Esophagus squamous epithelium (tissue), 5 donors: ENCODE data around the gene MLLT1. TPM values are rescaled to one million over a fixed set of nuclear protein-coding genes. Genes with fewer than 3 reads are reported as not detected.

Experiments
- DNase-seq: peaks from one replicate; lab custom pipeline; 2025; lab: John Stamatoyannopoulos, UW
- H3K27ac ChIP-seq, 4 donors: fragments of 200-600 bp; sonication (generic); one replicate each; pipeline ENCODE4 v1.5.1; 2016 to 2019; ENCODE audit warnings: mild to moderate bottlenecking in 1 of 4
- H3K27me3 ChIP-seq, 4 donors: fragments of 200-600 bp; sonication (generic); 1 replicate in 3 of 4; 2 replicates in 1 of 4; pipeline versions ENCODE4 v1.5.1 to v1.6.0; 2017 to 2021; ENCODE audit warnings: antibody characterized with exemption in 1 of 4
- H3K36me3 ChIP-seq, 3 donors: fragments of 200-600 bp; sonication (generic); one replicate each; pipeline ENCODE4 v1.5.1; 2016 to 2019
- H3K4me1 ChIP-seq, 3 donors: fragments of 200-600 bp; sonication (generic); one replicate each; pipeline ENCODE4 v1.5.1; 2017 to 2019
- H3K4me3 ChIP-seq, 4 donors: fragments of 200-600 bp; sonication (generic); 1 replicate in 3 of 4; 2 replicates in 1 of 4; pipeline ENCODE4 v1.5.1; 2016 to 2019; ENCODE audit warnings: mild to moderate bottlenecking in 2 of 4, moderate library complexity in 1 of 4
- H3K9me3 ChIP-seq, 3 donors: fragments of 200-600 bp; sonication (generic); one replicate each; pipeline ENCODE4 v1.5.1; 2016 to 2019
- POLR2A ChIP-seq, 4 donors: fragments of 450-650 bp; IDR thresholded peaks; one replicate each; pipeline ENCODE4 v1.6.1; 2017; ENCODE audit warnings: antibody characterized with exemption in 4 of 4, mild to moderate bottlenecking in 4 of 4, moderate library complexity in 3 of 4
- WGBS, 2 donors: methylation state at CpG; one replicate each; pipeline ENCODE4 v1.1.5; 2018; 5-methylcytosine and 5-hydroxymethylcytosine counted together
- intact Hi-C: fragments of 100-400 bp; cut with DNase I; formaldehyde crosslinking; loops from one replicate; pipeline ENCODE4 v1.15.0; 2022
- total RNA-seq, 4 donors: library from RNA; depleted of rRNA; stranded (reverse); fragments of >200 nt; gene quantifications; one replicate each; pipeline ENCODE4 v1.1.0, GENCODE V29; 2016
- TF ChIP-seq, protein P1 (sequence below), 6 experiments: fragments of 450-650 bp in 4 of 6; fragments of 200-600 bp in 2 of 6; sonication (generic) in 2 of 6; IDR thresholded peaks; one replicate each; pipeline ENCODE4 v1.5.1; 2016 to 2019; ENCODE audit warnings: antibody characterized with exemption in 6 of 6, mild to moderate bottlenecking in 4 of 6, moderate library complexity in 4 of 6
- donor health status: DM: yes; HTN: yes; CAD: no.

Gene MLLT1
- total RNA-seq, 4 donors from 2014 or later = 10.3 to 20.1 (median 12.7) TPM

- no peak for DNase-seq
- Histone ChIP-seq H3K36me3 (peaks cover 4 to 78% (median 11%) of the 10 kb centered on the region in 3 donors), H3K4me3 (no peak overlapping the region), H3K4me1 (peaks cover 27 to 44% (median 27%) of the 10 kb centered on the region in 3 donors), H3K27me3 (no peaks in the 10 kb centered on the region), H3K27ac (no peak overlapping the region), H3K9me3 (no peaks in the 10 kb centered on the region)
- TF ChIP-seq, protein P1, sequence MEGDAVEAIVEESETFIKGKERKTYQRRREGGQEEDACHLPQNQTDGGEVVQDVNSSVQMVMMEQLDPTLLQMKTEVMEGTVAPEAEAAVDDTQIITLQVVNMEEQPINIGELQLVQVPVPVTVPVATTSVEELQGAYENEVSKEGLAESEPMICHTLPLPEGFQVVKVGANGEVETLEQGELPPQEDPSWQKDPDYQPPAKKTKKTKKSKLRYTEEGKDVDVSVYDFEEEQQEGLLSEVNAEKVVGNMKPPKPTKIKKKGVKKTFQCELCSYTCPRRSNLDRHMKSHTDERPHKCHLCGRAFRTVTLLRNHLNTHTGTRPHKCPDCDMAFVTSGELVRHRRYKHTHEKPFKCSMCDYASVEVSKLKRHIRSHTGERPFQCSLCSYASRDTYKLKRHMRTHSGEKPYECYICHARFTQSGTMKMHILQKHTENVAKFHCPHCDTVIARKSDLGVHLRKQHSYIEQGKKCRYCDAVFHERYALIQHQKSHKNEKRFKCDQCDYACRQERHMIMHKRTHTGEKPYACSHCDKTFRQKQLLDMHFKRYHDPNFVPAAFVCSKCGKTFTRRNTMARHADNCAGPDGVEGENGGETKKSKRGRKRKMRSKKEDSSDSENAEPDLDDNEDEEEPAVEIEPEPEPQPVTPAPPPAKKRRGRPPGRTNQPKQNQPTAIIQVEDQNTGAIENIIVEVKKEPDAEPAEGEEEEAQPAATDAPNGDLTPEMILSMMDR (IDR thresholded peaks at IDR 0.05) = no peak
- no peak for TF ChIP-seq POLR2A (IDR thresholded peaks at IDR 0.05)
- 93% methylated on average over 3 of the region's 15 CpGs; no CpG with 5 or more reads in 1 of the 2 donors for WGBS, 2 donors
- intact Hi-C loops = loop anchor here (5.0 kb wide), 1 partner anchor 87 kb away; no protein-coding TSS in a partner anchor
Observed at GRCh38 chr19:6215701-6216235, 64.0 kb downstream of the MLLT1 start.

DNA sequence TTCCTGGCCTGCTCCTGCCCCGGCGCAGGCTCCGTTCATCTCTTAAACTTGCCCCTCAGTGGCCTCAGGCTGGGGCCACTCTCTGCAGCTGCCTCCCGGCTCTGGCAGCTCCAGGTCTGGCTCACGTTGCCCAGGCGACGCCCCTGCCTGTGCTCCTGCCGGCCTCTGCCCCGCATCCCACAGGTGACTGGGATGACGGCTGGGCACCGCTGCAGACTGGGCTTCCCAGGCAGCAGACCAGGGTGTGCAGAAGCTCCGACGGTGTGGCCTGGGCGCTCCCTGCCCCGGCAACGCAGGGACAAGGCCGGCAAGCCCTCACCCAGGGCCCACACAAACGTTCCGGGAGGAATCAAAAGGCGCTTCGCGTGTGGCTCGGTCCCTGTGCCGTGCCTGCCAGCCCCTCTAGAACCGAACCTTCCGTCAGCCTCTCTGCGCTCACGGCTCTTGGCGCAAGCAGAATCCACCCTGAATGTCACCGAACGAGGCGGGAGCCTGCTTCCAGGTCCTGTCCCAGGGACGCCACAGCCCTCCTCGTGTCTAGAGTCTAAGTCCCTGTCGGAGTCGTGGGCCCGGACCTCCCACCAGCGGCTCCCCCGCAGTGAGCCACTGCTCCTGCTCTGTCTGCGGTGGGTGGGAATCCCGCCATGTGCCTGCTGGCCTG lies 64.8 kb downstream of the MLLT1 start:
- peaks cover 4 to 73% (median 11%) of the 10 kb centered on the region in 3 donors for H3K36me3 ChIP-seq
- TF ChIP-seq, protein P1 (IDR thresholded peaks at IDR 0.05) = no peak
- TF ChIP-seq POLR2A (IDR thresholded peaks at IDR 0.05) = no peak
- H3K27me3 ChIP-seq = no peaks in the 10 kb centered on the region
- 90% methylated on average over 13 to 24 of the region's 41 CpGs for WGBS, 2 donors
- intact Hi-C loops = loop anchor here (5.0 kb wide), 1 partner anchor 87 kb away; no protein-coding TSS in a partner anchor
- no peak overlapping the region for H3K4me3 ChIP-seq
- peaks cover 20 to 36% (median 20%) of the 10 kb centered on the region in 3 donors for H3K4me1 ChIP-seq
- H3K27ac ChIP-seq = no peak overlapping the region
- no peaks in the 10 kb centered on the region for H3K9me3 ChIP-seq
- DNase-seq = no peak

DNA sequence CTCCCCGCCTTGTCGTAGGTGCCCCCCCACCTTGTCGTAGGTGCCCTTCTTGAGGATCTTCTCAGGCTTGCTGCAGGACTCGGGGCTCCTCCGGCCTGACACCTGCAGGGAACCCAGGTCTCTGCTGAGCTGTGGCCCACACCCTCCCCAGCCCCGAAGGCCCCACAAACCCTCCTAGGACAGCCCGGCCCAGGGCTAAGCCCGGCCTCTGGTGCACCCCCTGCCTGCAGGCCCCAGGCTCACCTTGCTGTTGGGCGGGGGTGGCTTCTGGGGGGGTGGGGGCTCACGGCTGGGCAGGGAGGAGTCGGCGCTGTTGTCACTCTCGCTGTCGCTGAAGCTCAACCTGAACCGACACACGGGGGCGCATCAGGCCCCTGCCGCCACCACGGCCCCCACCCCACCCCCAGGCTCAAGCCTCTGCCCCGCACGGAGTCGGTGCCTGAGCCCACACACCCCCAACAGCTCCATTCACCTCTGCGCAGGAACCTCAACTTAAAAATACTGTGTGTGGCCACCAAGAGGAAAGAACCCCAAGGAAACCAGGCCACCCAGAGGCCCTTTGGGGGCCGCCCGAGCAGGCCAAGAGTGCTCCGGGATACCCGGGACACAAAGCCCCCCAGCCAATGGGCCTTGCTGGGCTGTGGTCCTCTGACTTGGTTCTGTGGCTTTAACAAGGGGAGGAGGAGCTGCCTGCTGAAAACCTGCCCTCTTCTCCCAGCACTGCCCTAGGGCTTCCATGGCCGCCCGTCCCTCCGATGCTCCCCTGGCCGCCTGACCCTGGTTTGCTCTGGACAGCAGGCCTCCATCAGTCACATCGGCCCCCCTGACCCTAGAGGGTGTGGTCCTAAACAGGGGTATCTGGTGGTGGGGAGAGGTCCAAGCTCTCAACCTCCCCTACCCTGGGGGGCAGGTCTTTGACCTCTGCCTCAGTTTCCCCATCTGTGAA lies 65.8 kb downstream of the MLLT1 start:
- Histone ChIP-seq H3K4me3 (no peak overlapping the region), H3K27ac (no peak overlapping the region), H3K36me3 (peaks cover 4 to 68% (median 11%) of the 10 kb centered on the region in 3 donors), H3K4me1 (peaks cover 9 to 26% (median 9%) of the 10 kb centered on the region in 3 donors), H3K27me3 (no peaks in the 10 kb centered on the region), H3K9me3 (no peaks in the 10 kb centered on the region)
- 88% methylated on average over 8 of the region's 32 CpGs; no CpG with 5 or more reads in 1 of the 2 donors for WGBS, 2 donors
- DNase-seq = no peak
- intact Hi-C loops = no loop called here
- TF ChIP-seq, protein P1 (IDR thresholded peaks at IDR 0.05) = no peak
- no peak for TF ChIP-seq POLR2A (IDR thresholded peaks at IDR 0.05)

DNA sequence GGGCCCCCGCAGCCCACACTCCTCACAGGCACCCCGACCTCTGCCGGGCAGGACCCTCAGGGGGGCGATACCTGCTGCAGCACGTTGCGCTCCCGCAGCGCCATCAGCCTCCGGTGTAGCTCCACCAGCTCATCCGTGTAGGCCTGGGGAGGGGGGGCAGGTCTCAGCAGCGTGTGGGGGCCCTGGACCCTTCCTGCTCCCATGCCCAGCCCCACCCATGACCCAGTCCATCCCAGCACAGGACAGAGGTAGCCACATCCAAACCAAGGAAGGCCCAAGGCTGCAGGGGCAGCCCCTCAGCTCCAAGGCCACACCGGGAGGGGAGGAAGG lies 66.5 kb downstream of the MLLT1 start:
- H3K27ac ChIP-seq = no peak overlapping the region
- no peak overlapping the region for H3K4me3 ChIP-seq
- no peaks in the 10 kb centered on the region for H3K27me3 ChIP-seq
- H3K9me3 ChIP-seq = no peaks in the 10 kb centered on the region
- peaks cover 4 to 68% (median 11%) of the 10 kb centered on the region in 3 donors for H3K36me3 ChIP-seq
- no peak for DNase-seq
- intact Hi-C loops = no loop called here
- WGBS, 2 donors = 93% methylated on average over 3 of the region's 12 CpGs; no CpG with 5 or more reads in 1 of the 2 donors
- peaks cover 2 to 18% (median 2%) of the 10 kb centered on the region in 3 donors for H3K4me1 ChIP-seq
- TF ChIP-seq POLR2A (IDR thresholded peaks at IDR 0.05) = no peak
- TF ChIP-seq, protein P1 (IDR thresholded peaks at IDR 0.05) = no peak
